Measurements from ENCODE around the gene ASPRV1. TPM values are rescaled to one million over a fixed set of nuclear protein-coding genes. Genes with fewer than 3 reads are reported as not detected.

The ASPRV1 gene
- total RNA-seq, 4 donors from 2014 or later, result 1.6 to 4.1 (median 2.9) TPM

DNA sequence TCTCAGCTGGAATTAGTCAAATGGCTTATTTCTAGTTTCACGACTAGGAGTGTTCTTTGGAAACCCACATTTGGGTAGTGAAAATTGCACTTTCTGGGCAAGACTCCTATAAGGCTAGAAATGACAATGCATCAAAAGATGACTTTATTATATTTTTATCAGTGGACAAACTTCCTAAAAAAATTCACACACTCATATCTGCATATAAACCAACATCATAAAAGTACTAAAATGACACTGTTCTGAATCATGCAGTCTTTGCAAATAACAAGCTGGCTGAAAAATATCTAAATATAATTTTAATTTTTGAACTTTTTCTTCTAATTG lies 28.9 kb downstream of the ASPRV1 start:
- no peak overlapping the region for H3K4me3 ChIP-seq
- H3K4me1 ChIP-seq, result peaks cover 0 to 15% (median 3%) of the 10 kb centered on the region in 4 donors
- no peak for TF ChIP-seq POLR2A (IDR thresholded peaks at IDR 0.05)
- TF ChIP-seq, protein P1, sequence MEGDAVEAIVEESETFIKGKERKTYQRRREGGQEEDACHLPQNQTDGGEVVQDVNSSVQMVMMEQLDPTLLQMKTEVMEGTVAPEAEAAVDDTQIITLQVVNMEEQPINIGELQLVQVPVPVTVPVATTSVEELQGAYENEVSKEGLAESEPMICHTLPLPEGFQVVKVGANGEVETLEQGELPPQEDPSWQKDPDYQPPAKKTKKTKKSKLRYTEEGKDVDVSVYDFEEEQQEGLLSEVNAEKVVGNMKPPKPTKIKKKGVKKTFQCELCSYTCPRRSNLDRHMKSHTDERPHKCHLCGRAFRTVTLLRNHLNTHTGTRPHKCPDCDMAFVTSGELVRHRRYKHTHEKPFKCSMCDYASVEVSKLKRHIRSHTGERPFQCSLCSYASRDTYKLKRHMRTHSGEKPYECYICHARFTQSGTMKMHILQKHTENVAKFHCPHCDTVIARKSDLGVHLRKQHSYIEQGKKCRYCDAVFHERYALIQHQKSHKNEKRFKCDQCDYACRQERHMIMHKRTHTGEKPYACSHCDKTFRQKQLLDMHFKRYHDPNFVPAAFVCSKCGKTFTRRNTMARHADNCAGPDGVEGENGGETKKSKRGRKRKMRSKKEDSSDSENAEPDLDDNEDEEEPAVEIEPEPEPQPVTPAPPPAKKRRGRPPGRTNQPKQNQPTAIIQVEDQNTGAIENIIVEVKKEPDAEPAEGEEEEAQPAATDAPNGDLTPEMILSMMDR (IDR thresholded peaks at IDR 0.05), result no peak
- H3K27me3 ChIP-seq, result no peaks in the 10 kb centered on the region
- peaks cover 0 to 42% (median 7%) of the 10 kb centered on the region in 3 donors for H3K36me3 ChIP-seq
- no peak for DNase-seq
- no peaks in the 10 kb centered on the region for H3K9me3 ChIP-seq
- H3K27ac ChIP-seq, result peak overlapping the region in 1 of 4 donors; percentile 60

DNA sequence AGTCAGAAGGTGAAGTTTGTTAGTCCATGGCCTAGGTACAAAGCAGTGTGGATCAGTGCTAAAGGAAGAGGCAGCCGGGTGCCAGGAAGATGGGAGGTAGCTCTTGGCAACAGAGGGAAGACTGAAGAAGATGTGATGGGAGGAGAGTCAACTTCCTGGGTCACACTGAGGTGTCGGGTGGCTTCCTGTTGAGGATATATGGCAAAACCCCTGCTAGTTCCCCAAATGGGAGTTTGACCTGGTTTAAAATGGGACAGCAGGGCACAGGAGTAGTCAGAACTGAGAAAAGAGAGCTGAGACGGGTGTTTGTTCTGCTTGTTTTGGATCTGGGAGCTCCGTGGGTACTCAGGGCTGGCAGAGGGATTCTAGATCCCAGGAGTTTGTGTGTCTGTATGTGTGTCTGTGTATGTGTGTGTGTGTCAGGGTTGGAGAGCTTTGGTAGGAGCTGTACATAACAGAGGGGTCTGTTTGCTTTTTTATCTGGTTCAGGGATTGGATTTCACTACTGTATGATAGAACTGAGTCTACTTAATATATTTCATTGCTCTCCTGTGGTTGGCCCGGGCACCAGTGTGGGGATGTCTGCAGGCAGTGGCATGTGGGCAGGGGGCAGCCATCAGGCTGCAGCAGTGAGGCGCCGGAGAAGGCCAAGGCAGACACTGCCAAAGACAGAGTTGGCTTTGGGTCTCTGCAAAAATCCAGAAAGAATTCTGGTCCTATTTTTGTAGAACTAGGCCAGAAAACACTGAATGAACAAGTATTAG lies 29.4 kb downstream of the ASPRV1 start:
- peak overlapping the region in 2 of 4 donors; percentile 1 to 60 for H3K27ac ChIP-seq
- H3K27me3 ChIP-seq, result no peaks in the 10 kb centered on the region
- no peaks in the 10 kb centered on the region for H3K9me3 ChIP-seq
- peaks cover 0 to 15% (median 3%) of the 10 kb centered on the region in 4 donors for H3K4me1 ChIP-seq
- TF ChIP-seq POLR2A (IDR thresholded peaks at IDR 0.05), result no peak
- TF ChIP-seq, protein P1 (IDR thresholded peaks at IDR 0.05), result no peak
- DNase-seq, result no peak
- peaks cover 0 to 42% (median 7%) of the 10 kb centered on the region in 3 donors for H3K36me3 ChIP-seq
- no peak overlapping the region for H3K4me3 ChIP-seq

DNA sequence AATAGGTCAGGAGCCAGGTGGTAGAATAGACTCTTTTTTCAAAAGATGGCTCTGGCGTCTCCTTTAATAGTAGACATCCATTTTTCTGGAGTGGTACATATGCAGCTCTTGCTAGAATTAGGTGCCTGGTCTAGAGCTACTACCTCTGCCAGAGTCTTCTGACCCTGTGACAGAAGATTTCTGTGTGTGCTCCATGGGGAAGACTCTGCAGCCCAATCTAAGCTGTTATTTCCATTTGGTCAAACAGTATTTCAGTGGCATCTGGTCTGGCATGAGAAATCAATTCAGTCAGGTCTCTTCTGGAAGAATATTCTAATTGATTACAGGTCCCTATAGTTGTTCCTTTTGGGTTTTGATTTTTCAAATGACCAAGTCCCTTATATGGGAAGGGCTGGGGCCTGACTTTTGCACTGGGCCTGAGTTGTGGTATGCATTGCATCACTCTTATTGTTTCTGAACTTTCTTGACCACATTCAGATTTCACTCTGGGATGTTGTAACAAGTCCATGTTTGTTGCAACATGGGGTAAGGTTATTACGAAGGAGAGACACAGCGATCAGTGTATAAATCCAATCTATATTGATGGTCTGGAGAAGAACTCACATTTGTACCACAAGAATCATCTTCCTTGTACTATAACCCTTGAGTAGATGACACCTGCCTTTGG lies 34.4 kb downstream of the ASPRV1 start:
- no peak overlapping the region for H3K4me3 ChIP-seq
- H3K27me3 ChIP-seq, result no peaks in the 10 kb centered on the region
- peaks cover 0 to 3% (median 0%) of the 10 kb centered on the region in 4 donors for H3K4me1 ChIP-seq
- TF ChIP-seq, protein P1 (IDR thresholded peaks at IDR 0.05), result no peak
- no peak for TF ChIP-seq POLR2A (IDR thresholded peaks at IDR 0.05)
- H3K27ac ChIP-seq, result no peak overlapping the region
- H3K9me3 ChIP-seq, result no peaks in the 10 kb centered on the region
- no peak for DNase-seq
- H3K36me3 ChIP-seq, result peaks cover 0 to 52% (median 0%) of the 10 kb centered on the region in 3 donors

DNA sequence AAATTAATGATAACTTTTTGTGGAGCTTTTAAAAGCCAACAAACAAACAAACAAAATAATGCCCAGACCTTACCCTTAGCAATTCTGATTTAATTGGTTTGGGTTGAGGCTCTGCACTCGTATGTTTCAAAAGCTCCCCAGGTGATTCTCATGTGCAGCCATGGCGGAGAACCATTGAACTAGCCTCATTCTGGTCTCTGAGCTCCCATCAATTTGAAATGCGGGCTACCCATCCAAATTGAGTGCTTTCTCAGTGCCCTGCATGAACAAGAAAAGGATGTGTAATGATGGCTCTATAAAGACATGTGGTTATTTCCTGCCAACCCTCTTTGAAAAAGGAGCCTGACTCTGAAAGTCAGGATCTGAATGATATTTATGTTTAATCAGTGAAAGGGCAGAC lies 38.3 kb downstream of the ASPRV1 start:
- no peak for DNase-seq
- peaks cover 0 to 74% (median 0%) of the 10 kb centered on the region in 3 donors for H3K36me3 ChIP-seq
- H3K27ac ChIP-seq, result no peak overlapping the region
- H3K4me1 ChIP-seq, result no peaks in the 10 kb centered on the region
- TF ChIP-seq POLR2A (IDR thresholded peaks at IDR 0.05), result no peak
- TF ChIP-seq, protein P1 (IDR thresholded peaks at IDR 0.05), result no peak
- no peaks in the 10 kb centered on the region for H3K27me3 ChIP-seq
- H3K4me3 ChIP-seq, result no peak overlapping the region
- no peaks in the 10 kb centered on the region for H3K9me3 ChIP-seq

DNA sequence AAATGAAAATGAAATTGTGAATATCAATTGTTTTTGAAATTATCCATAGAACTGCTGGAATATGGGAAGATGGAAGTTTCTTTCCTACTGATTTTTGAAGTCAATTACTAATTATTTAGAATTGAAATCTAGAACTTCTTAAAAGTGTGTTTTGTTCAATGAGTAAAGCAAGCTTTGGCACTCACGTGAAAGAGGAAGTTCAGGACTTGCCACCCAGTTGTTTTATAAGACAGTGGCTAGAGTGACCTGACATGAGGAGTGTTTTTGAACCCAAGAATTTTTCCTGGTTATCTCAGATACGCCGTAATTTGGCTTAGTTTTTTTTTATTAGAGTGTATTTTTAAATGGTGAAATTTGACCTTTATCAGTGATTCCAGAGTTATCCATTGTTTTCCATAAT lies 43.0 kb downstream of the ASPRV1 start:
- Histone ChIP-seq H3K4me3 (peak overlapping the region in 1 of 4 donors; percentile 83), H3K4me1 (peaks cover 0 to 10% (median 8%) of the 10 kb centered on the region in 4 donors), H3K9me3 (no peaks in the 10 kb centered on the region), H3K36me3 (peaks cover 0 to 59% (median 0%) of the 10 kb centered on the region in 3 donors), H3K27ac (peak overlapping the region in 2 of 4 donors; percentile 54 to 59), H3K27me3 (no peaks in the 10 kb centered on the region)
- DNase-seq, result no peak
- TF ChIP-seq, protein P1 (IDR thresholded peaks at IDR 0.05), result no peak
- no peak for TF ChIP-seq POLR2A (IDR thresholded peaks at IDR 0.05)
